DMS53 treated with DMSO at 0.1 percent for 48 hours (cell line): ENCODE results near the gene MBOAT7.
"Not testable (repeated sequence)": the region's sequence is repeated elsewhere in the genome, so short reads cannot be mapped to it uniquely, and the experiment has no call there.

Experiments used
- DNase-seq: peaks from one replicate; lab custom pipeline; 2025; ENCODE audit not compliant: unreplicated experiment; lab: John Stamatoyannopoulos, UW

Gene MBOAT7

DNA sequence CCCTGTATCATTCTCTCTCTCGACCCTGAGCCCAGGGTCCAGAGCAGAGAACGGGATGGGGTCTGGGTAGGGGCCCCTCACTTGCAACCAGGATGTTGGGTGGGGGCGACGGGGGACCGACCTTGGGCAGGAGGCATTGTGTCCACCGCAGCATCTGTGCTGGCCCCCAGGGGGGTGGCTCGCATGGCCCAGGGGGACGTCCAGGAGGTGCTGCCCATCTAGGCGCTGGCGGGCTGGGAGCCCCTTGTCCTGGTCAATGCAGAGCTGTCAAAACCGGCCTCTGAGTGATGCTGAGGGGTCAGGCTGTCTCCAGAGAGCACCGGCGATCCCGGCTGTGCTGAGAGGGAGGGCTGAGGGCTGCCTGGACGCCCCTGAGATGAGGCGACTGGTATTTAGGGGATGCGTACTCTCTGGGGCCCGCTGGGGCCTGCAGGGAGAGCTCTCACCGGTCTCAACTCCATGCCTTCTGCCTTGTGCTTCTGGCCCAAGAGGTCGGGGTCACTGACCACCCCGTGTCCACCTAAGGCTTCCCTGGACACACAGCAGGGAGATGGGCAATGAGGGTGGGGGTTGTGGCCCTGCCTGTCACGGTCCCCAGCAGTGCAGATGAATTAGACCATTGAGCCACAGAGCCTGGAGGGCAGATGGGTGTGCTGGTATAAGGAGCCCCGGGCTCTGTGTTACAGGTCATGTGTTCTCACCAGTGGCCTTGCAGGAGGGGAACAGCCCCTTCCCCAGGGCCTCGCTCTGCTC, 19.9 kb upstream of the MBOAT7 start:
- DNase-seq, result peak; percentile 7

DNA sequence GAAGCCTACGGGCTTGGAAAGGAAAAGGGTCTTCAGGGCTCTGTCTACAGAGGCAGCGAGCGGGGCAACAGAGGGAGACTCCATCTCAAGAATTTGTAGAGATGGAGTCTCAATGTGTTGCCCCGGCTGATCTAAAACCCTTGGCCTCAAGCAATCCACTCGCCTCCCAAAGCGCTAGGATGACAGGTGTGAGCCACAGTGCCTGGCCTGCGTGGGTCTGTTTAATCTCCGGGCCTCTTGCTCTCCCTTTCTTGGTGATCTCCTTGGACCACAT, 19.3 kb upstream of the MBOAT7 start:
- peak; percentile 24 for DNase-seq

DNA sequence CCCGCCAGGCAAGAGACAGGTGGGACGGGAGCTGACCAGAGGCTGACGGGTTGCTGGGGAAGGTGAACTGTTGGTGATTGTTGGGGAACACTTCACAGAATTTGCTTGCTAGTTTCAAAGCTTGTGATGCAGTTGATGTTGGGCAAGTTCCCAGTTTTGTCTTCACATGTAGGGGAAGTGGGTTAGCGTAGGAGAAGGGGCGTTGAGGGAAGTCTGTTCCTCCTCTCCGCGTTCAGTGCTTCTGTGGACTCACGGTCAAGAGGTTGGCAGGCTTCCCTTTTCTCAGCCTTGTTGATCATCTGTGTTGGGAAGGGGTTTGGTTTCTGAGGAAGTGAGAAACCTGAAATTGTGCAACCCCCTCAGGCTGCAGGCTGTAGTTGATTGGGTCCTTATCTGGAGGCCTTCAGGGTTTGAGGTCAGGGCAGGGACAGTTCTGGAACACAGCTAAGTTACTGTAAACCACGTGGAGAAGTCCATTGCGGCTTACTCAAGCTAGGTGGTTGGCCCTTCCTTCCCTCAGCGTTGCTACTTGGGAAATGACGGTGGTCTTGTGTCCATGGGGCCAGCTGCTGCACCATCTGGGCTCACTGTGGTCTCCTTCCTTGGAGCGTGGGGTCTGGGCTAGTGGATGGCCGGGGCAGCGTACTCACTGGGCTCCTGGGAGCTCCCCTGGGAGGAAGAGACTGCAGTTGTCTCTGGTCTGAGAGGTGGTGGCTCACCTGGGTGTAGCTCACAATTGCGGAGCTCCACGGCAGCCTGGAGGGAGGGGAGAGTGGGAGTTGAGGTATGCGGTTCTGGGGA, 18.8 kb upstream of the MBOAT7 start:
- peak; percentile 45 for DNase-seq

GRCh38 chr19:54207676-54207982, 18.2 kb upstream of the MBOAT7 start:
- DNase-seq, result no peak

GRCh38 chr19:54207193-54207592, 17.8 kb upstream of the MBOAT7 start:
- DNase-seq, result not testable (repeated sequence)

- no peak for DNase-seq
Observed at GRCh38 chr19:54206831-54207177, 17.4 kb upstream of the MBOAT7 start.

DNA sequence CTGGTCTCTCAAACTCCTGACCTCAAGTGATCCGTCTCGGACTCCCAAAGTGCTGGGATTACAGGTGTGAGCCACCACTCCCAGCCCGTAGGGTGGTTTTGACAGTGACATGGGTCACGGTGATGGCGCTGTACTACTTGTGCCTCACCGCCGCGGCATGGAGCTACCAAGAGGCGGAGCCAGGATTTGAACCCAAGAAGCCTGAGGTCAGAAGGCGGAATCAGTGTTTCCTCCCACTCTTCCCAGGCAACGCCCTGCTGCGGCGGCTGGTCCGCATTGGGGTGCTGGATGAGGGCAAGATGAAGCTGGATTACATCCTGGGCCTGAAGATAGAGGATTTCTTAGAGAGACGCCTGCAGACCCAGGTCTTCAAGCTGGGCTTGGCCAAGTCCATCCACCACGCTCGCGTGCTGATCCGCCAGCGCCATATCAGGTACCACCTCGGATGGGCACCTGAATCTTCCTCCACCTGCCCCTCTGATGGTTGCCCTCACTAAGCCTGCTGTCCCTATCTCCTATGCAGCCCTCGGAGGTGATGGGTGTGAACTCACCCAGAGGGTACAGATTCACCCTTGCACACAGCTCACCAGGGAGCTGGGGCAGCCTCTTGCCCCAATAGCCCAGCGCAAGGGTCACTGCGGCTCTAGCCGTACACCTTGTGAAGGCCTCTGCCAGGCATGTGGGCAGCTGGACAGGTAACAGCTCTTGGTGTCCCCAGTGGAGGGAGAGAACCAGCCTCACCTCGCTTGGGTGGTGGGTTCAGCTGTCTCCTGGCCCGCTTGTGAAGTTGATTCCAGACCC, 16.9 kb upstream of the MBOAT7 start:
- DNase-seq, result no peak

DNA sequence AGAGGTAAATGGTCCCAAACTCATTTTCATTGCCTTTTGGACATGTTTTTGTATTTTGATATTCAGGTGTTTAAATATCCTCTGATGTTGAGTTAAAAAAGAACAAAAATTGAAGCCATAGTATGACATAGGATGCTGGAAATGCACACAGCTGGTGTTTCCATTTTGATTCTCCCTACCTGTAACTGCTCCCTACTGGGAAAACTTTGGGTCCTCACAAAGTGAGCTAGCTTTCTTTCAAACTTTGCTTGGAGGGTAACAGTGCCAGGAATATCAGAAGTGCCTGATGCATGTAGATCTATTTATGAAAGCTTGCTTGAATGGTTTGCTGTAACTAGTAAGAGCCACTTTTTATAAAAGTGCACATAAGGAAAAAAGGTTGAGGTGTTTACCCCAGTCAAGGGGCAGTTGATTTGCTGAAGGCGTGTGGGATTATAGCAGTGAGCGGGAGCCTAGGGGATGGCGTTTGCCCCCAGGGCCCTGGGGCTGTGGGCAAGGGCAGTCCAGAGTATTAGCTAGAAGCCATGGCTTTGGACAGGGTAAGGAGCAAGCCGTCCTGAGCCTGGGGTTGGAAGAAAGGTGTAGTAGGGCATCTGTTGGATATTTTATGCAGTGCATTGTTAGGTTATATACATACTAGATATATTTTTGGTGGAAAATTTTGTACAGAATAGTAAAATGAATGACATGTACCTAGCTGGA, 15.5 kb upstream of the MBOAT7 start:
- no peak for DNase-seq

- DNase-seq, result peak; percentile 11
Observed at GRCh38 chr19:54203151-54203611, 13.8 kb upstream of the MBOAT7 start.

DNA sequence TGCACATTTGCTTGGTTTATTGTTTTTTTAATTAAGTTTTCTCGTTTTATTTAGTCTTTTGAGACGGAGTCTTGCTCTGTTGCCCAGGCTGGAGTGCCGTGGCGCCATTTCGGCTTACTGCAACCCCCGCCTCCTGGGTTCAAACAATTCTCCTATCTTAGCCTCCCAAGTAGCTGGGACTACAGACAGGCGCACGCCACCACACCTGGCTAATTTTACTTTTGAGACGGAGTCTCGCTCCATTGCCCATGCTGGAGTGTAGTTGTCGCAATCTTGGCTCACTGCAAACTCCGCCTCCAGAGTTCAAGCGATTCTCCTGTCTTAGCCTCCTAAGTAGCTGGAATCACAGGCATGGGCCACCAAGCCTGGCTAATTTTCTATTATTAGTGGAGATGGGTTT, 12.6 kb upstream of the MBOAT7 start:
- DNase-seq, result no peak

DNA sequence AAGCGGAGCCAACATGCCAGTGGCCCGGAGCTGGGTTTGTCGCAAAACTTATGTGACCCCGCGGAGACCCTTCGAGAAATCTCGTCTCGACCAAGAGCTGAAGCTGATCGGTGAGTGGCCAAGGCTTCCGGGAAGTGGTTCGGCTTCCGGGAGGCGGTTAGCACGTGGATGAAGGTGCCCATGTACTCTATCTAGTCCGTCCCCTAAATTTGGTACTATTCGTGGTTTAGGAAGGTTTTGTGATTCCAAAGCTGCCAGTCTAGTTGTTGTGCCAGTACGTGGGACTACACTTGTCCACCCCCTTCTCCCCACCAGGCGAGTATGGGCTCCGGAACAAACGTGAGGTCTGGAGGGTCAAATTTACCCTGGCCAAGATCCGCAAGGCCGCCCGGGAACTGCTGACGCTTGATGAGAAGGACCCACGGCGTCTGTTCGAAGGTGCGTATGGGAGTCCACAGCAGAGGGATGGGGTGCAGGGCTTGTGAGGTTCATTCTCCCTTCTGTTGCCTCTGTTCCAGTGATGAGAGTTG, 11.9 kb upstream of the MBOAT7 start:
- no peak for DNase-seq

DNA sequence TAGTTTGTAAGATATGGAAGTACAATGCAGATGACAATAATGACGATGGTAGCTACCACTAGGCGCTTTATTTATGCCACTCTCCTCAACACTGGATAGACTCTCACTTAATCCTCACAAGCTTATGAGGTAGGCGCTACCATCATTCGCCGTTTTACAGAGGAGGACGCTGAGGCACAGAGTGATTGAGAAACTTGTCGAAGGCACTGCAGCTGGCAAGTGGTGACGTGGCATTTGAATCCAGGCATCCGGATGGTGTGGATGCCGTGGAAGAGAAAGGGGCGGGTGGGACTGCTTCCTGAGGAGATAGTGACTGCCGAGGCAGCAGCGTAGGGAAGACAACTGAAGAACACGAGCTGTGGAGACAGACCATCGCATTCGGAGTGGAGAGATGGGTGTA, 10.0 kb upstream of the MBOAT7 start:
- no peak for DNase-seq

DNA sequence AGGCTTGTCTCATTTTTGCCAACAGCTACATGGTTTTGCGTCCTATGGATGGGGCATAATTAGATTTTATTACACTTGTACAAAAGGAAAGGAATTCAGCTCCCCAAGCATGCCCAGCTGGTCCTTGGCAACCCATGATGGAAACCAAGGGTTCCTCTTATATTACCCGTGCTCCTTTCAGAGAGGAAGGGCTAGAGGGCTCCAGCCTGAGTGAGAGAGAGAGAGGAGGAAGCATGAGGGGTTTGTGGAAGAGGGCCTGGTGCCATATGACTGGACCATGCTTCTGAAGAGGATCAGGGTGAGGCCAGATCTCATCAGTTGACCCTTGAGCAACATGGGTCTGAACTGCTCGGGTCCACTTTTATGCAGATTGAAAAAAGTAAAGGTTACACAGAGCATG, 7.7 kb upstream of the MBOAT7 start:
- no peak for DNase-seq

GRCh38 chr19:54196536-54196935, 7.2 kb upstream of the MBOAT7 start:
- no peak for DNase-seq

DNA sequence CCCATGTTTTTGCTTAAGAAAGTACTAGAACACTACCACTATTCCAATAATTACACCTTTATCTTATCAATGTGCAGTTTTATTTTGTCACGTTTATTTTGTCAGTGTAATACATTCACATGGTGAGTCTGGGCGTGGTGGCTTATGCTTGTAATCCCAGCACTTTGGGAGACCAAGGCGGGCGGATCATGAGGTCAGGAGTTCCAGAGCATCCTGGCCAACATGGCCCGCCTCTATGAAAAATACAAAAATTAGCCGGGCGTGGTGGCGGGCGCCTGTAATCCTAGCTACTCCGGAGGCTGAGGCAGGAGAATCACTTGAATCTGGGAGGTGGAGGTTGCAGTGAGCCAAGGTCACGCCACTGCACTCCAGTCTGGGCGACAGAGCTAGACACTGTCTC, 5.1 kb upstream of the MBOAT7 start:
- DNase-seq, result not testable (repeated sequence)

- DNase-seq, result no peak
Observed at GRCh38 chr19:54193011-54193410, 3.6 kb upstream of the MBOAT7 start.

- DNase-seq, result no peak
Observed at GRCh38 chr19:54191811-54192453, 2.6 kb upstream of the MBOAT7 start.

DNA sequence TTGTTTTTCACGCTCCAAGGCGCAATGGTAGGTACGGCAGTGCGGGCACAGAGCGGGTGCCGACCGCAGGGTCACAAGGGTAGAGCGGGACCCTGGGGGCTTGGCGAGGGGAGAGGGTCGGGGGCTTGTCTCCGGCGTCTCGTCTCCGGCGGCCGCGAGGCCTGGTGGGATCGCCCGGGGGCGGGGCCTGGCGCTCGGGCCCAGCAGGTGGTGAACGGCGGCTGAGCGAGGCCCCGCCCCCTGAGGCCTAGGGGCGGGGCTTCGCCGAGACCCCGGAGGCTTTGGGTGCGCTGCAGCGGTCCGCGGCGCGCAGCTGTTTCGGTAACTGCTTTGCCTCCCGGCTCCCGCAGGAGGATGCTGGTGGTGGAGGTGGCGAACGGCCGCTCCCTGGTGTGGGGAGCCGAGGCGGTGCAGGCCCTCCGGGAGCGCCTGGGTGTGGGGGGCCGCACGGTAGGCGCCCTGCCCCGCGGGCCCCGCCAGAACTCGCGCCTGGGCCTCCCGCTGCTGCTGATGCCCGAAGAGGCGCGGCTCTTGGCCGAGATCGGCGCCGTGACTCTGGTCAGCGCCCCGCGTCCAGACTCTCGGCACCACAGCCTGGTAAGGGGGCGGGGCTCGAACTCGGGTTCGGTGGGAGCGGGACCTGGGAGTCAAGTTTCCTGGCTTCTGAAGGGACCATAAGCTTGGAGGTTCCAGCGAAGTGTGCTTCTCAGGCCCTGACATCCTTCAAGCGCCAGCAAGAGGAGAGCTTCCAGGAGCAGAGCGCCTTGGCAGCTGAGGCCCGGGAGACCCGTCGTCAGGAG, 1.8 kb upstream of the MBOAT7 start, which contains the start of gene TSEN34:
TSEN34 (plus strand) TSS at position 298 of the 800 bp plus-strand sequence; CDS start at position 355, 57 bp downstream.
- DNase-seq, result peak; percentile 80

- peak; percentile 98 for DNase-seq
Observed at GRCh38 chr19:54190503-54191010, 1.2 kb upstream of the MBOAT7 start.
